H9 (cell line): Measurements from ENCODE around the gene DIRAS3. TPM values are rescaled to one million over a fixed set of nuclear protein-coding genes. Genes with fewer than 3 reads are reported as not detected.
A peak's percentile ranks its signal among the peaks of the same experiment; 100 is the strongest.

Source experiments
- DNase-seq: peaks from one replicate; pipeline ENCODE4 v3.0.0-alpha.2; 2017
- H2AFZ ChIP-seq: one replicate; pipeline ENCODE4 v1.6.1; 2013; ENCODE audit warnings: mild to moderate bottlenecking, low read length, control low read depth, moderate library complexity
- H2AK5ac ChIP-seq: 2 replicates; pipeline ENCODE4 v1.6.1; 2013; ENCODE audit warnings: low read length, control low read depth, mixed read lengths; ENCODE audit not compliant: insufficient read length
- H2BK120ac ChIP-seq: one replicate; pipeline ENCODE4 v1.6.1; 2013; ENCODE audit warnings: low read depth, mild to moderate bottlenecking, low read length, control low read depth, inconsistent platforms; ENCODE audit not compliant: poor library complexity, severe bottlenecking
- H2BK12ac ChIP-seq: 2 replicates; pipeline ENCODE4 v1.6.1; 2013; ENCODE audit warnings: low read length, control low read depth, mixed read lengths, low read depth; ENCODE audit not compliant: insufficient read length
- H2BK15ac ChIP-seq: 2 replicates; pipeline ENCODE4 v1.6.1; 2013; ENCODE audit warnings: low read depth, low read length, control low read depth
- H2BK20ac ChIP-seq: one replicate; pipeline ENCODE4 v1.6.1; 2013; ENCODE audit warnings: low read depth, mild to moderate bottlenecking, low read length, control low read depth, inconsistent platforms; ENCODE audit not compliant: poor library complexity, severe bottlenecking
- H2BK5ac ChIP-seq: 2 replicates; pipeline ENCODE4 v1.6.1; 2013; ENCODE audit warnings: low read length, control low read depth, mixed read lengths; ENCODE audit not compliant: insufficient read length
- H3K14ac ChIP-seq: 2 replicates; pipeline ENCODE4 v1.6.1; 2013; ENCODE audit warnings: low read length, control low read depth; ENCODE audit not compliant: insufficient read depth
- H3K18ac ChIP-seq: 2 replicates; pipeline ENCODE4 v1.6.1; 2013; ENCODE audit warnings: low read depth, mild to moderate bottlenecking, mixed read lengths, low read length, control low read depth; ENCODE audit not compliant: insufficient read length
- H3K23ac ChIP-seq: 2 replicates; pipeline ENCODE4 v1.6.1; 2013; ENCODE audit warnings: low read length, control low read depth, mixed read lengths, low read depth; ENCODE audit not compliant: insufficient read length
- H3K23me2 ChIP-seq: 2 replicates; pipeline ENCODE4 v1.6.1; 2013; ENCODE audit warnings: low read depth, mild to moderate bottlenecking, mixed read lengths, low read length, control low read depth; ENCODE audit not compliant: insufficient read length, poor library complexity, severe bottlenecking
- H3K27ac ChIP-seq: 2 replicates; pipeline ENCODE4 v1.5.1; 2013; ENCODE audit warnings: low read length, control low read depth, mixed read lengths, low read depth; ENCODE audit not compliant: insufficient read length
- H3K27me3 ChIP-seq: 2 replicates; pipeline ENCODE4 v1.6.1; 2013; ENCODE audit warnings: low read length, control low read depth, inconsistent platforms; ENCODE audit not compliant: insufficient read depth
- H3K4ac ChIP-seq: 2 replicates; pipeline ENCODE4 v1.6.1; 2013; ENCODE audit warnings: low read depth, mild to moderate bottlenecking, control low read depth, inconsistent platforms, low read length, moderate library complexity
- H3K4me1 ChIP-seq: 2 replicates; pipeline ENCODE4 v1.6.1; 2013; ENCODE audit warnings: low read length, control low read depth, inconsistent platforms; ENCODE audit not compliant: insufficient read depth
- H3K4me2 ChIP-seq: 2 replicates; pipeline ENCODE4 v1.6.1; 2013; ENCODE audit warnings: low read length, control low read depth, mixed read lengths; ENCODE audit not compliant: insufficient read length, insufficient read depth
- H3K56ac ChIP-seq: 2 replicates; pipeline ENCODE4 v1.6.1; 2013; ENCODE audit warnings: low read depth, mild to moderate bottlenecking, mixed read lengths, low read length, control low read depth; ENCODE audit not compliant: insufficient read length
- H3K79me1 ChIP-seq: 2 replicates; pipeline ENCODE4 v1.6.1; 2013; ENCODE audit warnings: low read depth, mild to moderate bottlenecking, moderate library complexity, low read length, control low read depth, inconsistent platforms; ENCODE audit not compliant: insufficient read depth, poor library complexity, severe bottlenecking
- H3K79me2 ChIP-seq: 2 replicates; pipeline ENCODE4 v1.6.1; 2013; ENCODE audit warnings: low read length, control low read depth, inconsistent platforms; ENCODE audit not compliant: insufficient read depth
- H3K9ac ChIP-seq: 2 replicates; pipeline ENCODE4 v1.6.1; 2013; ENCODE audit warnings: low read length, control low read depth, mixed read lengths; ENCODE audit not compliant: insufficient read length; ENCODE audit errors: extremely low read depth
- H3K9me3 ChIP-seq: one replicate; pipeline ENCODE4 v1.6.1; 2013; ENCODE audit warnings: low read depth, low read length, inconsistent platforms; ENCODE audit not compliant: control insufficient read depth
- H3T11ph ChIP-seq: one replicate; pipeline ENCODE4 v1.6.1; 2013; ENCODE audit warnings: mild to moderate bottlenecking, low read length, control low read depth, inconsistent platforms
- H4K20me1 ChIP-seq: one replicate; pipeline ENCODE4 v1.6.1; 2013; ENCODE audit not compliant: control insufficient read depth, insufficient read length, insufficient read depth
- H4K5ac ChIP-seq: 2 replicates; pipeline ENCODE4 v1.6.1; 2013; ENCODE audit warnings: low read depth, mild to moderate bottlenecking, mixed read lengths, low read length, control low read depth; ENCODE audit not compliant: insufficient read length
- H4K8ac ChIP-seq: replicated peaks from 2 replicates; pipeline ENCODE4 v1.6.1; 2013; ENCODE audit warnings: low read length, control low read depth, mixed read lengths, low read depth; ENCODE audit not compliant: insufficient read length
- H4K91ac ChIP-seq: 2 replicates; pipeline ENCODE4 v1.6.1; 2013; ENCODE audit warnings: low read depth, mild to moderate bottlenecking, moderate library complexity, mixed read lengths, low read length, control low read depth; ENCODE audit not compliant: insufficient read length
- H3K27ac Mint-ChIP-seq, 3 experiments: 2 replicates in 2 of 3; 3 replicates in 1 of 3; pipeline ENCODE4 v1.8.0; 2020 to 2021; ENCODE audit warnings: mixed read lengths in 3 of 3, mild to moderate bottlenecking in 1 of 3, moderate library complexity in 1 of 3
- H3K27me3 Mint-ChIP-seq: 2 replicates; pipeline ENCODE4 v1.8.0; 2021; ENCODE audit warnings: low read depth, mild to moderate bottlenecking, moderate library complexity, mixed read lengths
- H3K36me3 Mint-ChIP-seq, 3 experiments: 2 replicates in 2 of 3; 3 replicates in 1 of 3; pipeline ENCODE4 v1.8.0; 2020 to 2021; ENCODE audit warnings: low read depth in 3 of 3, mixed read lengths in 3 of 3; ENCODE audit not compliant: insufficient read depth in 1 of 3
- H3K4me1 Mint-ChIP-seq, 2 experiments: 2 replicates each; pipeline ENCODE4 v1.8.0; 2020; ENCODE audit warnings: mixed read lengths in 2 of 2
- H3K4me3 Mint-ChIP-seq, 2 experiments: 2 replicates in 1 of 2; 3 replicates in 1 of 2; pipeline ENCODE4 v1.8.0; 2020 to 2021; ENCODE audit warnings: mild to moderate bottlenecking in 2 of 2, mixed read lengths in 2 of 2, moderate library complexity in 1 of 2
- H3K9me3 Mint-ChIP-seq, 2 experiments: 2 replicates in 1 of 2; 3 replicates in 1 of 2; pipeline ENCODE4 v1.8.0; 2020; ENCODE audit warnings: mild to moderate bottlenecking in 2 of 2, mixed read lengths in 2 of 2, moderate library complexity in 1 of 2
- CTCF ChIP-seq: fragments of 200-600 bp; sonication (generic); conservative IDR thresholded peaks from 3 replicates; pipeline ENCODE4 v1.8.0; 2021; ENCODE audit warnings: antibody characterized with exemption, mild to moderate bottlenecking
- WGBS: extraction: QIAGEN DNeasy Blood & Tissue Kit; methylation state at CpG from one replicate; pipeline ENCODE4 v1.1.7; 2013; ENCODE audit warnings: missing lambda C conversion rate, low lambda C conversion rate, mixed read lengths; ENCODE audit not compliant: insufficient read length; ENCODE audit errors: extremely low coverage; 5-methylcytosine and 5-hydroxymethylcytosine counted together
- long read RNA-seq: library from polyadenylated mRNA; unstranded; transcript quantifications from one replicate; pipeline ENCODE4 v2.0.0, GENCODE V29; 2020
- total RNA-seq: library from RNA; stranded (reverse); gene quantifications from 2 replicates; pipeline ENCODE4 v1.2.1, GENCODE V29; 2021

The DIRAS3 gene
- not detected in 2 replicates for total RNA-seq
- long read RNA-seq: 0 reads

- Histone ChIP-seq H3K23ac (no peak within 1 kb of the TSS), H3K79me2 (no peaks in the 10 kb centered on the region), H2AFZ (no peak within 1 kb of the TSS), H4K91ac (no peak within 1 kb of the TSS), H3K27me3 (peaks cover 9% of the 10 kb centered on the region), H4K20me1 (no peaks in the 10 kb centered on the region), H3K27ac (no peak within 1 kb of the TSS), H3K79me1 (no peaks in the 10 kb centered on the region), H2BK12ac (no peak within 1 kb of the TSS), H2AK5ac (no peak within 1 kb of the TSS), H3K4me2 (peak within 1 kb of the TSS; percentile 55), H2BK120ac (no peak within 1 kb of the TSS), H3K9ac (no peak within 1 kb of the TSS), H3K18ac (no peak within 1 kb of the TSS), H3T11ph (no peak within 1 kb of the TSS), H3K23me2 (peaks cover 3% of the 10 kb centered on the region), H2BK5ac (no peak within 1 kb of the TSS), H3K9me3 (no peaks in the 10 kb centered on the region), H2BK20ac (no peak within 1 kb of the TSS), H3K14ac (no peak within 1 kb of the TSS), H3K4ac (no peak within 1 kb of the TSS), H3K56ac (no peak within 1 kb of the TSS), H3K4me1 (no peaks in the 10 kb centered on the region), H4K8ac (no peak within 1 kb of the TSS), H4K5ac (no peak within 1 kb of the TSS), H2BK15ac (no peak within 1 kb of the TSS)
- peaks cover 15 to 16% of the 10 kb centered on the region in 2 experiments for H3K4me1 Mint-ChIP-seq
- peak within 1 kb of the TSS; percentile 51 to 74 for H3K4me3 Mint-ChIP-seq
- H3K27ac Mint-ChIP-seq: peak within 1 kb of the TSS in 1 of 3 experiments; percentile 62; a peak in 1 of 7 replicates
- WGBS: no CpG with 5 or more reads among the region's 45 CpGs
- TF ChIP-seq CTCF: no peak
- peaks cover 2 to 3% of the 10 kb centered on the region in 2 experiments; a peak in 3 of 5 replicates for H3K9me3 Mint-ChIP-seq
- DNase-seq: no peak
- peaks cover 62% of the 10 kb centered on the region for H3K27me3 Mint-ChIP-seq
- H3K36me3 Mint-ChIP-seq: no peaks in the 10 kb centered on the region
Measured at GRCh38 chr1:68049941-68050878, at the start of gene DIRAS3. Gene DIRAS3 (minus strand): TSS chr1:68050627. CDS start chr1:68047297, 3,330 bp downstream.
